Gastroesophageal sphincter (tissue), 3 donors: Measurements from ENCODE around the gene MLLT3.

Experiments
- EP300 ChIP-seq: sonication (generic); formaldehyde crosslinking; IDR thresholded peaks from one replicate; pipeline ENCODE4 v1.6.1; 2017; ENCODE audit warnings: antibody characterized with exemption, mild to moderate bottlenecking
- POLR2A ChIP-seq, 2 donors: fragments of 450-650 bp; IDR thresholded peaks; one replicate each; pipeline ENCODE4 v1.6.1; 2017; ENCODE audit warnings: antibody characterized with exemption in 2 of 2, mild to moderate bottlenecking in 2 of 2, moderate library complexity in 1 of 2
- TF ChIP-seq, protein P1 (sequence below), 4 experiments: fragments of 200-600 bp in 2 of 4; fragments of 450-650 bp in 2 of 4; sonication (generic) in 1 of 4; IDR thresholded peaks; one replicate each; pipeline ENCODE4 v1.5.1; 2017 to 2019; ENCODE audit warnings: antibody characterized with exemption in 4 of 4, mild to moderate bottlenecking in 2 of 4, moderate library complexity in 2 of 4

DNA sequence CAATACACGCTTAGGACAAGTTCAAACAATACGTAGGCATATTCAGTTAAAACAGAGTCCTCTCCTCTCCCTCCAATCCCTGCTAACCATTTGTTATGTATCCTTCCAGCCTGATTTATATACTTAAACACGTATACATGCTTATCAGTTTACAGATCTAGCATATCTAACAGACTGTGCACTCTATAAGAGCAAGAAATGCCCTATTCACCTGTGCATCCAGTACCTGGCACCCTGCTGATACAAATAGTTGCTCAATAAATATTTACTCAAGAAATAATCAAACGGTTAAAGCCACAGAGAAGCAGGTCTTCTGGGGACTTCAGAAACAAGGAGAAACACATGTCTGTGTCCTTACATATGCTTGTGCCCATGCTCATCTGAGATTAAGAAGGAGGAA, 55.9 kb downstream of the MLLT3 start:
- TF ChIP-seq, protein P1, sequence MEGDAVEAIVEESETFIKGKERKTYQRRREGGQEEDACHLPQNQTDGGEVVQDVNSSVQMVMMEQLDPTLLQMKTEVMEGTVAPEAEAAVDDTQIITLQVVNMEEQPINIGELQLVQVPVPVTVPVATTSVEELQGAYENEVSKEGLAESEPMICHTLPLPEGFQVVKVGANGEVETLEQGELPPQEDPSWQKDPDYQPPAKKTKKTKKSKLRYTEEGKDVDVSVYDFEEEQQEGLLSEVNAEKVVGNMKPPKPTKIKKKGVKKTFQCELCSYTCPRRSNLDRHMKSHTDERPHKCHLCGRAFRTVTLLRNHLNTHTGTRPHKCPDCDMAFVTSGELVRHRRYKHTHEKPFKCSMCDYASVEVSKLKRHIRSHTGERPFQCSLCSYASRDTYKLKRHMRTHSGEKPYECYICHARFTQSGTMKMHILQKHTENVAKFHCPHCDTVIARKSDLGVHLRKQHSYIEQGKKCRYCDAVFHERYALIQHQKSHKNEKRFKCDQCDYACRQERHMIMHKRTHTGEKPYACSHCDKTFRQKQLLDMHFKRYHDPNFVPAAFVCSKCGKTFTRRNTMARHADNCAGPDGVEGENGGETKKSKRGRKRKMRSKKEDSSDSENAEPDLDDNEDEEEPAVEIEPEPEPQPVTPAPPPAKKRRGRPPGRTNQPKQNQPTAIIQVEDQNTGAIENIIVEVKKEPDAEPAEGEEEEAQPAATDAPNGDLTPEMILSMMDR (IDR thresholded peaks at IDR 0.05), result no peak
- TF ChIP-seq POLR2A (IDR thresholded peaks at IDR 0.05) (no peak), EP300 (no peak)
